GM19467 (cell line): ENCODE data around the gene IFT122.

Source experiments
- ATAC-seq: cut with Tn5 transposase; IDR thresholded peaks from one replicate; pipeline ENCODE4 v1.9.1; 2021; ENCODE audit warnings: mild to moderate bottlenecking, moderate library complexity; ENCODE audit not compliant: unreplicated experiment

IFT122 gene

DNA sequence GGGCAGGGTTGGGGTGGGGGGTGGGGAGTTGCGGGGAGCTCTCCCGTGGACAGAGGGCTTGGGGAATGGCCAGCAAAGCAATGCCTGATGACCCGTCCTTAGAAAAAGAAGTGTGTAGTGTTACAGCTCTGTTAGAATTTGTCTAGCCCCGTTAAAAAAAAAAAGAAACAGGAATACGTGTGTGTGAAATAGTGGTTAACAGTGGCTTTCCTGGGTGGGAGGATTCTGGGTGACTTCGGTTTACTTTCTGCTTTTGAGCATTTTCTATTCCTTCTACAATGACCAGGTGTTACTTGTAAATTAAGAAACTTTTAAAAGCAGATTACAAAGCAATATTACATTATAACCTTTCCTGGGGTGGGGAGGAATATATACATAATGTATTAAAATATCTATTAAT is 127.9 kb downstream of the IFT122 start:
- ATAC-seq = no peak

DNA sequence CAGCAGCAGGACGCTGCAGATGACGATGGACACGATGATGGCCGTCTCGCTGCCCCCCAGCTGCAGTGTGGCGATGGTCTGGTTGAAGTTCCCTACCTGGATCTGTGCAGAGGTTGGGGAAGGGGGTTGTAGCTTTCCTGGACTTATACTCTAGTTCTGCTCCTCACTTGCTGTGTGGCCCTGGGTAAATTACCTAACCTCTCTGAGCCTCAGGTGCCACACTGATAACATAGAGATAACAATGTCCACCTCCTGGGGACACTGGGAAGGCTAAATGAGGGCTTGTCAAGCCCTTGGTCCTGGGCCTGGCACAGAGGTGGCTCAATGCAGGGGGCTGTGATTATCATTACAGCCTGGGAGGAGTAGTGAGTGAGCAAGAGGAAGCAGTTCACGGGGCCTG is 129.8 kb downstream of the IFT122 start:
- ATAC-seq = no peak
